HAP-1 (cell line): ENCODE data around the gene USP17L15.
A peak's percentile ranks its signal among the peaks of the same experiment; 100 is the strongest.
"Not testable (repeated sequence)": the region's sequence is repeated elsewhere in the genome, so short reads cannot be mapped to it uniquely, and the experiment has no call there.

Source experiments
- DNase-seq, 2 experiments: peaks; one replicate each; pipeline ENCODE4 v3.0.0-alpha.2; 2016 to 2020; ENCODE audit warnings: low spot score in 2 of 2
- H3K27me3 ChIP-seq: fragments of 250-450 bp; sonication (Bioruptor Pico); 2 replicates; pipeline ENCODE4 v1.5.1; 2020; ENCODE audit warnings: low read depth, mild to moderate bottlenecking, moderate library complexity
- H3K36me3 ChIP-seq: fragments of 250-450 bp; sonication (Bioruptor Pico); replicated peaks from 2 replicates; pipeline ENCODE4 v1.5.1; 2020; ENCODE audit warnings: mild to moderate bottlenecking
- H3K4me1 ChIP-seq: fragments of 250-450 bp; sonication (Bioruptor Pico); 2 replicates; pipeline ENCODE4 v1.5.1; 2020; ENCODE audit warnings: mild to moderate bottlenecking
- H3K4me3 ChIP-seq: fragments of 250-450 bp; sonication (Bioruptor Pico); 2 replicates; pipeline ENCODE4 v1.5.1; 2020; ENCODE audit warnings: mild to moderate bottlenecking, moderate library complexity
- H3K9me3 ChIP-seq: fragments of 250-450 bp; sonication (Bioruptor Pico); 2 replicates; pipeline ENCODE4 v1.5.1; 2020; ENCODE audit warnings: mild to moderate bottlenecking, moderate library complexity
- in situ Hi-C: fragments of 300-500 bp; cut with MboI; formaldehyde crosslinking; loops from 3 replicates; pipeline ENCODE4 v1.14.3; 2020; ENCODE audit warnings: low sequenced_read_pairs, inconsistent platforms, mixed read lengths

Gene USP17L15

DNA sequence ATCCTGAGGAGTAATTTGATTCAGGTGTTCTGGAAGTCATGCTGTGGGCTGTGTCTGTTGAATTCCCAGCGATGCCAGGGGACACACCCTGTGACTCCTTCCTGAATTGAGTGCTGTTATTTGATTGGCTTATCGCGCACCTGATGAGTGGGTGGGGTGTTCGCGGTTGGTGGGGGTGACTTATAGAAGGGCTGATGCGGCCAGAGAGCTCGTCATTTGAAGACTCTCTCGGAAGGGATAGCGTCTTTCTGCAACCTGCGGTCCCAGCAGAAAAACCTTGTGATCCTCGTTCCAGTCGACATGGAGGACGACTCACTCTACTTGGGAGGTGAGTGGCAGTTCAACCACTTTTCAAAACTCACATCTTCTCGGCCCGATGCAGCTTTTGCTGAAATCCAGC is 33.1 kb downstream of the USP17L15 start, which contains the start of gene USP17L22:
USP17L22 (plus strand) TSS at position 301 of the 400 bp plus-strand sequence; CDS start at position 301, 0 bp downstream.
- H3K36me3 ChIP-seq, H3K9me3 ChIP-seq, H3K27me3 ChIP-seq, DNase-seq, H3K4me1 ChIP-seq, in situ Hi-C loops, H3K4me3 ChIP-seq: not testable (repeated sequence)

- H3K9me3 ChIP-seq, H3K4me1 ChIP-seq, H3K27me3 ChIP-seq, in situ Hi-C loops, H3K36me3 ChIP-seq, H3K4me3 ChIP-seq: not testable (repeated sequence)
- peak in 1 of 2 experiments; percentile 45 for DNase-seq
These were observed 37.5 kb downstream of the USP17L15 start for GRCh38 chr4:9271719-9272118.
